ENCODE data around the gene CDH1. TPM values are rescaled to one million over a fixed set of nuclear protein-coding genes. Genes with fewer than 3 reads are reported as not detected.
A peak's percentile ranks its signal among the peaks of the same experiment; 100 is the strongest.

CDH1 gene
- total RNA-seq, 1 donor from 2014 or later, result 0.35 TPM

- DNase-seq (ENCODE audit: low spot score), result no peak
- no peak for TF ChIP-seq CTCF (IDR thresholded peaks at IDR 0.05)
- H3K36me3 Mint-ChIP-seq (ENCODE audit: low read depth), result no peaks in the 10 kb centered on the region
- H3K4me3 Mint-ChIP-seq (ENCODE audit: unreplicated experiment), result no peak overlapping the region
- H3K9me3 Mint-ChIP-seq (ENCODE audit: low read depth), result no peaks in the 10 kb centered on the region
- H3K27ac Mint-ChIP-seq (ENCODE audit: unreplicated experiment), result peak overlapping the region; percentile 14
- H3K27me3 Mint-ChIP-seq (ENCODE audit: low read depth), result peaks cover 3% of the 10 kb centered on the region
- H3K4me1 Mint-ChIP-seq (ENCODE audit: low read depth), result peaks cover 27% of the 10 kb centered on the region
Measured at GRCh38 chr16:68744744-68745280, 7.7 kb downstream of the CDH1 start.

GRCh38 chr16:68746951-68747350 is 9.9 kb downstream of the CDH1 start:
- H3K27me3 Mint-ChIP-seq (ENCODE audit: low read depth), result peaks cover 3% of the 10 kb centered on the region
- peaks cover 15% of the 10 kb centered on the region for H3K4me1 Mint-ChIP-seq (ENCODE audit: low read depth)
- no peak for TF ChIP-seq CTCF (IDR thresholded peaks at IDR 0.05)
- DNase-seq (ENCODE audit: low spot score), result no peak
- no peak overlapping the region for H3K4me3 Mint-ChIP-seq (ENCODE audit: unreplicated experiment)
- H3K9me3 Mint-ChIP-seq (ENCODE audit: low read depth), result no peaks in the 10 kb centered on the region
- H3K36me3 Mint-ChIP-seq (ENCODE audit: low read depth), result no peaks in the 10 kb centered on the region
- H3K27ac Mint-ChIP-seq (ENCODE audit: unreplicated experiment), result no peak overlapping the region

GRCh38 chr16:68749432-68749831 is 12.3 kb downstream of the CDH1 start:
- H3K4me3 Mint-ChIP-seq (ENCODE audit: unreplicated experiment), result no peak overlapping the region
- TF ChIP-seq CTCF (IDR thresholded peaks at IDR 0.05), result no peak
- peaks cover 3% of the 10 kb centered on the region for H3K27me3 Mint-ChIP-seq (ENCODE audit: low read depth)
- no peaks in the 10 kb centered on the region for H3K36me3 Mint-ChIP-seq (ENCODE audit: low read depth)
- no peak overlapping the region for H3K27ac Mint-ChIP-seq (ENCODE audit: unreplicated experiment)
- DNase-seq (ENCODE audit: low spot score), result no peak
- H3K4me1 Mint-ChIP-seq (ENCODE audit: low read depth), result peaks cover 9% of the 10 kb centered on the region
- H3K9me3 Mint-ChIP-seq (ENCODE audit: low read depth), result no peaks in the 10 kb centered on the region

- peaks cover 2% of the 10 kb centered on the region for H3K36me3 Mint-ChIP-seq (ENCODE audit: low read depth)
Measured at GRCh38 chr16:68750193-68750695, 13.2 kb downstream of the CDH1 start.

GRCh38 chr16:68751160-68751559 is 14.1 kb downstream of the CDH1 start:
- H3K4me1 Mint-ChIP-seq (ENCODE audit: low read depth), result peaks cover 6% of the 10 kb centered on the region
- DNase-seq (ENCODE audit: low spot score), result no peak
- H3K9me3 Mint-ChIP-seq (ENCODE audit: low read depth), result no peaks in the 10 kb centered on the region
- H3K27ac Mint-ChIP-seq (ENCODE audit: unreplicated experiment), result no peak overlapping the region
- H3K27me3 Mint-ChIP-seq (ENCODE audit: low read depth), result peaks cover 3% of the 10 kb centered on the region
- peaks cover 2% of the 10 kb centered on the region for H3K36me3 Mint-ChIP-seq (ENCODE audit: low read depth)
- TF ChIP-seq CTCF (IDR thresholded peaks at IDR 0.05), result no peak
- no peak overlapping the region for H3K4me3 Mint-ChIP-seq (ENCODE audit: unreplicated experiment)

More at GRCh38 chr16:68750193-68750695, 13.2 kb downstream of the CDH1 start:
- no peak for DNase-seq (ENCODE audit: low spot score)
- Mint-ChIP-seq H3K4me3 (ENCODE audit: unreplicated experiment) (no peak overlapping the region), H3K27ac (ENCODE audit: unreplicated experiment) (no peak overlapping the region), H3K4me1 (ENCODE audit: low read depth) (peaks cover 4% of the 10 kb centered on the region), H3K9me3 (ENCODE audit: low read depth) (no peaks in the 10 kb centered on the region), H3K27me3 (ENCODE audit: low read depth) (peaks cover 3% of the 10 kb centered on the region)
- TF ChIP-seq CTCF (IDR thresholded peaks at IDR 0.05), result no peak
